Sigmoid colon (tissue), 7 donors: Measurements from ENCODE around the gene MYO1F. TPM values are rescaled to one million over a fixed set of nuclear protein-coding genes. Genes with fewer than 3 reads are reported as not detected.

ENCODE experiments used
- DNase-seq: peaks from one replicate; pipeline ENCODE4 v3.0.0-alpha.2; 2019
- H3K27ac ChIP-seq, 4 donors: fragments of 200-600 bp; sonication (generic); one replicate each; pipeline ENCODE4 v1.5.1; 2016 to 2019; ENCODE audit warnings: mild to moderate bottlenecking in 1 of 4
- H3K27me3 ChIP-seq, 3 donors: fragments of 200-600 bp; sonication (generic); one replicate each; pipeline ENCODE4 v1.5.1; 2019; ENCODE audit warnings: mild to moderate bottlenecking in 1 of 3
- H3K36me3 ChIP-seq, 4 donors: fragments of 200-600 bp; sonication (generic); one replicate each; pipeline ENCODE4 v1.5.1; 2016 to 2019
- H3K4me1 ChIP-seq, 4 donors: fragments of 200-600 bp; sonication (generic); one replicate each; pipeline ENCODE4 v1.5.1; 2017 to 2019
- H3K4me3 ChIP-seq, 4 donors: fragments of 200-600 bp; sonication (generic); one replicate each; pipeline ENCODE4 v1.5.1; 2017 to 2019; ENCODE audit warnings: mild to moderate bottlenecking in 2 of 4, moderate library complexity in 1 of 4
- H3K9me3 ChIP-seq, 4 donors: fragments of 200-600 bp in 3 of 4; sonication (generic) in 3 of 4; one replicate each; pipeline versions ENCODE4 v1.5.1 to v1.6.1; 2013 to 2019
- CTCF ChIP-seq, 4 experiments: fragments of 450-650 bp in 3 of 4; fragments of 200-600 bp in 1 of 4; IDR thresholded peaks; one replicate each; pipeline ENCODE4 v1.5.1; 2016 to 2019; ENCODE audit warnings: antibody characterized with exemption in 4 of 4, mild to moderate bottlenecking in 3 of 4, moderate library complexity in 2 of 4
- EP300 ChIP-seq, 4 donors: sonication (generic); formaldehyde crosslinking; IDR thresholded peaks; one replicate each; pipeline ENCODE4 v1.6.1; 2017; ENCODE audit warnings: antibody characterized with exemption in 4 of 4
- POLR2A ChIP-seq, 2 donors: fragments of 450-650 bp; IDR thresholded peaks; one replicate each; pipeline ENCODE4 v1.6.1; 2016; ENCODE audit warnings: antibody characterized with exemption in 2 of 2, mild to moderate bottlenecking in 2 of 2, moderate library complexity in 2 of 2
- POLR2AphosphoS5 ChIP-seq, 4 donors: sonication (generic); formaldehyde crosslinking; IDR thresholded peaks; one replicate each; pipeline ENCODE4 v1.6.1; 2017; ENCODE audit warnings: antibody characterized with exemption in 4 of 4
- WGBS, 2 donors: extraction: QIAGEN DNeasy Blood & Tissue Kit; methylation state at CpG; one replicate each; pipeline ENCODE4 v1.1.7; 2013; 5-methylcytosine and 5-hydroxymethylcytosine counted together
- intact Hi-C: fragments of 100-400 bp; cut with DNase I; formaldehyde crosslinking; loops from one replicate; pipeline ENCODE4 v1.15.1; 2023
- polyA plus RNA-seq, 3 donors: library from polyadenylated mRNA; stranded (reverse); fragments of 200-250 nt; gene quantifications; one replicate each; pipeline ENCODE4 v1.2.3, GENCODE V29; 2013
- total RNA-seq, 4 donors: library from RNA; depleted of rRNA; stranded (reverse); fragments of >200 nt; gene quantifications; one replicate each; pipeline ENCODE4 v1.1.0, GENCODE V29; 2016
- donor health status: healthy with polysubstance abuse.
- donor health status: Bipolar disorder and iron deficiency.
- donor health status: healthy.

MYO1F gene
- total and polyA plus RNA-seq, 7 donors = 6.6 to 19.4 (median 10.2) TPM

GRCh38 chr19:8504171-8504570 is 73.1 kb downstream of the MYO1F start:
- WGBS, 2 donors = 75 to 83% methylated on average over 7 of the region's 7 CpGs
- intact Hi-C loops = no loop called here
- H3K36me3 ChIP-seq = no peaks in the 10 kb centered on the region
- no peak overlapping the region for H3K27ac ChIP-seq
- no peaks in the 10 kb centered on the region for H3K9me3 ChIP-seq
- peaks cover 0 to 20% (median 11%) of the 10 kb centered on the region in 4 donors for H3K4me1 ChIP-seq
- no peaks in the 10 kb centered on the region for H3K27me3 ChIP-seq
- H3K4me3 ChIP-seq = no peak overlapping the region
- no peak for TF ChIP-seq POLR2A (IDR thresholded peaks at IDR 0.05)
- TF ChIP-seq EP300 (IDR thresholded peaks at IDR 0.05) = no peak
- TF ChIP-seq CTCF (IDR thresholded peaks at IDR 0.05) = no peak
- no peak for TF ChIP-seq POLR2AphosphoS5 (IDR thresholded peaks at IDR 0.05)
- DNase-seq = no peak

DNA sequence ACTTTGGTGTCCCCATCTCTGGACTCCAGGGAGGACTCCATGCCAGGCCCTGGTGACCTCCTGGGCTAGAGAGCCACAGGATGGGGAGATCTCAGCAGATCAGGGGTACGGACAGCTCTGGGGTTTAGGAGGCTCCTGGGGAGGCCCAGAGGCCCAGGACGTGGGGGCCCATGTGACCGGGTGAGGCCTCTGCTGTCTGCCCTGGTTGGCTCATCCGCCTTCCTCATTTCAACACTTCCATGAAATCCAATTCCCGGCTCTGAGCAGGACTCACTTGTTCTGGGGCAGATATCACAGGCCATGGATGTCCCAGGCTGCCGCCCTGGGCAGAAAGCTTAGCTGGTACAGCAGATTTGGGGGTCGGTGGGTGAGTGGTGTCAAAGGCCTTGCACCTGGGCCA is 73.7 kb downstream of the MYO1F start:
- no peak for TF ChIP-seq CTCF (IDR thresholded peaks at IDR 0.05)
- intact Hi-C loops = no loop called here
- no peak for DNase-seq
- Histone ChIP-seq H3K9me3 (no peaks in the 10 kb centered on the region), H3K4me1 (peaks cover 0 to 20% (median 11%) of the 10 kb centered on the region in 4 donors), H3K27ac (no peak overlapping the region), H3K27me3 (no peaks in the 10 kb centered on the region), H3K36me3 (no peaks in the 10 kb centered on the region), H3K4me3 (no peak overlapping the region)
- 91 to 92% methylated on average over 7 of the region's 7 CpGs for WGBS, 2 donors

DNA sequence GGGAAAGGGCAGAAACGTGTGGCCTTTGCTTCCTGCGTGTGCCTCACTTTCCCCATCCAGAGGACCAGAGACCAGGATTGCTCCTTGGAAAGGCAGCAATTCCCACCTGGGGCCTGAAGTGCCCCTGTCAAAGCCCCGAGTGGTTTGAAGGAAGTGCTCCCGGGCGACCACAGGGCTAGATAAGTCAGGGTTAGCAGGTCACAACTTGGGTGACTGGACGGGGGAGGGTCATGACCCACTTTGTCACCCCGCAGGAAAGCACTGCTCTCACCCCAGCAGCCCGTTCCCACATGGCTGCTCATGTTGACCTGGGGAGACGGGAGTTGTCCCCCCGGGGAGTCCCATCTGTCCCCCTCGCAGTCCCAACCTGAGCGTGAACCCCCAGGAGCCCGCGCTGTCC is 75.3 kb downstream of the MYO1F start:
- H3K36me3 ChIP-seq = no peaks in the 10 kb centered on the region
- WGBS, 2 donors = 74 to 80% methylated on average over 14 of the region's 14 CpGs
- no peak overlapping the region for H3K27ac ChIP-seq
- intact Hi-C loops = no loop called here
- peaks cover 0 to 20% (median 11%) of the 10 kb centered on the region in 4 donors for H3K4me1 ChIP-seq
- no peak for DNase-seq
- H3K4me3 ChIP-seq = peak overlapping the region in 1 of 4 donors; percentile 10
- H3K9me3 ChIP-seq = no peaks in the 10 kb centered on the region
- H3K27me3 ChIP-seq = no peaks in the 10 kb centered on the region
- TF ChIP-seq POLR2A (IDR thresholded peaks at IDR 0.05) (no peak), EP300 (IDR thresholded peaks at IDR 0.05) (no peak), CTCF (IDR thresholded peaks at IDR 0.05) (no peak), POLR2AphosphoS5 (IDR thresholded peaks at IDR 0.05) (no peak)

GRCh38 chr19:8501516-8501915 is 75.7 kb downstream of the MYO1F start:
- Histone ChIP-seq H3K4me1 (peaks cover 0 to 16% (median 9%) of the 10 kb centered on the region in 4 donors), H3K27me3 (no peaks in the 10 kb centered on the region), H3K27ac (no peak overlapping the region), H3K4me3 (no peak overlapping the region), H3K9me3 (no peaks in the 10 kb centered on the region), H3K36me3 (no peaks in the 10 kb centered on the region)
- DNase-seq = no peak
- intact Hi-C loops = no loop called here
- TF ChIP-seq EP300 (IDR thresholded peaks at IDR 0.05) = no peak
- no peak for TF ChIP-seq CTCF (IDR thresholded peaks at IDR 0.05)
- TF ChIP-seq POLR2A (IDR thresholded peaks at IDR 0.05) = no peak
- no peak for TF ChIP-seq POLR2AphosphoS5 (IDR thresholded peaks at IDR 0.05)
- 78 to 81% methylated on average over 6 of the region's 6 CpGs for WGBS, 2 donors

GRCh38 chr19:8500158-8500557 is 77.1 kb downstream of the MYO1F start:
- intact Hi-C loops = no loop called here

More at GRCh38 chr19:8500158-8500557, 77.1 kb downstream of the MYO1F start:
- no peak for DNase-seq
- H3K4me1 ChIP-seq = peaks cover 0 to 2% (median 0%) of the 10 kb centered on the region in 4 donors
- TF ChIP-seq CTCF (IDR thresholded peaks at IDR 0.05) = no peak
- no peak for TF ChIP-seq EP300 (IDR thresholded peaks at IDR 0.05)
- TF ChIP-seq POLR2A (IDR thresholded peaks at IDR 0.05) = no peak
- no peak for TF ChIP-seq POLR2AphosphoS5 (IDR thresholded peaks at IDR 0.05)
- no peak overlapping the region for H3K27ac ChIP-seq
- no peak overlapping the region for H3K4me3 ChIP-seq
- H3K36me3 ChIP-seq = no peaks in the 10 kb centered on the region
- 41 to 72% methylated on average over 7 of the region's 7 CpGs for WGBS, 2 donors
- H3K27me3 ChIP-seq = no peaks in the 10 kb centered on the region
- H3K9me3 ChIP-seq = no peaks in the 10 kb centered on the region
